ENCODE results near the gene RASSF8.

Gene RASSF8

DNA sequence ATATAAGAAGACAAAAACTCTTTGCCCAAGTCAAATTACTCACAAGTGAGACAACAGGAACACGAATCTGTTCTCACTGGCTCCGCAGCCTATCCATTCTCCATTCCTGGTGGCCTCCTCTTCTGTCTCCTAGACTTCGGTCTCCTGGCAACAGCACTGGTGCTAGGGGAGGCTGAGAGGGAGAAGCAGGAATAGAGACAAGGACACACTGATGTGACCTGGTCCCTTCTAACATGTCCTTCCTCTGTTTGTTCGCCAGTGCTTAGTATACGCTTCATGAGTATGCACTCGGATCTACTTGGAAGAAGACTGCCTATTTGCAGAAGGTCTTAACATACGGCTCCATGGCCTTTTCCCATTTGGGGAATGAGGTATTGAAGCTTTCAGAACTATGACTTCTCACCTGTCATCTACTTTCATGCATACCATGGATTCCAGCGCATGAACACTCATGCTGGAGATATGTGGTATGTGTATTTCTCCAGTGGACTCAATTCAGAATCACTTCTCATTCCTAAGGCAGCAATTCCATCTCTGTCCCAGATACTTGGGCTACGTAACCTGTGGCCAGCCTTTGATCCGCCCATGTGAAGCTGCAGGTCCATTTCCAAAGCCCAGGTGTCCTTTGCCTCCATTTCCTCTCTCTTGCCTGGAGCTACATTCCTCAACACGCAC is 132.5 kb downstream of the RASSF8 start:
- H3K9me3 Mint-ChIP-seq: no peaks in the 10 kb centered on the region
- intact Hi-C loops (cut with micrococcal nuclease): loop anchor here (10.0 kb wide), 1 partner anchor 434 kb away; no protein-coding TSS in a partner anchor
- H3K4me1 Mint-ChIP-seq (ENCODE audit: low read depth): peaks cover 8% of the 10 kb centered on the region
- no peak overlapping the region for H3K27ac Mint-ChIP-seq
- H3K36me3 Mint-ChIP-seq (ENCODE audit: low read depth): no peaks in the 10 kb centered on the region
- H3K4me3 Mint-ChIP-seq: no peak overlapping the region
- no peaks in the 10 kb centered on the region for H3K27me3 Mint-ChIP-seq

DNA sequence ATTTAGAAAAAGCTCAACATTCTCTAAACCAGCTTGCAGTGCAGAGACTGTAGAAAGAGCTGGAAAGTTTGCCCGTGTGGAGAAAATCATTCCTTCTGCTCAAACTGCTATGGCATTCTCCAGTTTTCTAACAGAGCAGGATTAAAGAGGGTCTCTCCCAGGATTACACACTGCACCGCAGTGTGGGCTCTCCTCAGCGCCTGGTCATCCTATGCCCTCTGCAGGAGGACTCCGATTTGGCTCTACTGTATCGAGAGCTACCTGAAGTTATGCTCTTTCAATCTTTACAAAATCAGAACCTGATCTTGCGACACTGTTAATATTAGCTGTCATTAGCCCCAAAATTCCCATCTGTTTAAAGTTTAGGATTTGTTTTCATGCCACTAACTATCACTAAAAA is 133.3 kb downstream of the RASSF8 start:
- intact Hi-C loops (cut with micrococcal nuclease): loop anchor here (10.0 kb wide), 1 partner anchor 433 kb away; no protein-coding TSS in a partner anchor
- Mint-ChIP-seq H3K4me1 (ENCODE audit: low read depth) (peaks cover 3% of the 10 kb centered on the region), H3K4me3 (no peak overlapping the region), H3K9me3 (no peaks in the 10 kb centered on the region), H3K27ac (no peak overlapping the region), H3K27me3 (no peaks in the 10 kb centered on the region), H3K36me3 (ENCODE audit: low read depth) (no peaks in the 10 kb centered on the region)

DNA sequence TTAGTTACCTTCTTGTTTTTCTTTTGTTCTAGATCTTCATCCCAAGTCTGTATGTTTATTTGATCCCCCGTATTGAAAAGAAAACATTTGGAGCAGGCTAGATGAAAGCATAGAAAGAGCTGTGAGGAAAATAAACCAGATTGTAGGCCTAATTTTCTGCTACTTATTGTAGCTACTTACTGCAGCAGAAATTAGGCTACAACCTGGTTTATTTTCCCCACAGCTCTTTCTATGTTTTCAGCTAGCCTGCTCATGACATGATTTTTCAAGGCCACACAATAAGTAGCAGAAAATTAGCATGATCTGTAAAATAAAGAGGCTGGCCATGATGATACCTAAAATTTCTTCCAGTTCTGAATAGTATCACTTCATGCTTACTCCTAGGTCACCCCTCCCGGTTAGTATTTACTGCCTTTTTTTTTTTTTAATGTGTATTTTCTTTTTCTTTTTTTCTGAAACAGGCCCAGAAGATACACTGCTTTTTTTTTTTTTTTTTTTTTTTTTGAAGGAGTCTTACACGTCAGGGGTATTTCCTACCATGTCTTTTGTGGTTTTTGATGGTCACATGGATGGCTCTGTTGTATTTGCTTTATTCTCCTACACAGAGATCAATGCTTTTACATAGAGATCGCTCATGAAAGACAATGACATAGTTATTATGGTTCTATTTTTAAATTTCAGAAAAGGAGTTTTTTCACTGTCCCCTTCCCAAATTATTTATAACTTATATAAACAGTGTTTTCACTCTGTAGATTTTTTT is 134.0 kb downstream of the RASSF8 start:
- Mint-ChIP-seq H3K27ac (no peak overlapping the region), H3K36me3 (ENCODE audit: low read depth) (no peaks in the 10 kb centered on the region), H3K9me3 (no peaks in the 10 kb centered on the region), H3K4me1 (ENCODE audit: low read depth) (no peaks in the 10 kb centered on the region), H3K4me3 (no peak overlapping the region), H3K27me3 (no peaks in the 10 kb centered on the region)
- intact Hi-C loops (cut with micrococcal nuclease): loop anchor here (10.0 kb wide), 1 partner anchor 432 kb away; no protein-coding TSS in a partner anchor

DNA sequence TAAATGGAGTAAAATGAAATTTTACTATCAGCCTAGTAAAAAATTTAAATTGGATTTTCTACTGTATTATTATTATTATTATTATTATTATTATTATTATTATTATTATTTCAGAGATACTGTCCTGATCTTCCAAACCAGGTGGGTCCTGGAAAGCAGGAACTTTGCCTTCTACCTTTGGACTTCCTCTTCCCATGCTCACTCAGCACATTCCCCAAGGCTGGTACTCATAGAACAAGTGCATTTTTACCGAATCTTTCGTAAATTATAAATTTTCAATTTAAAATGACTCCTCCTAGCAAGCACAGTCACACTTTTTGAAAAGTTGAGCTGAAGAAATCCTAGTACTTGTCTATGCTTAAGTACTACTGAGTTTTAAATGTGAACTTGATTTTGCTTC is 136.7 kb downstream of the RASSF8 start:
- Mint-ChIP-seq H3K36me3 (ENCODE audit: low read depth) (no peaks in the 10 kb centered on the region), H3K4me3 (no peak overlapping the region), H3K9me3 (no peaks in the 10 kb centered on the region), H3K27ac (no peak overlapping the region), H3K27me3 (no peaks in the 10 kb centered on the region), H3K4me1 (ENCODE audit: low read depth) (no peaks in the 10 kb centered on the region)
- intact Hi-C loops (cut with micrococcal nuclease): loop anchor here (5.0 to 10.0 kb wide), 2 partner anchors 430 to 557 kb away; no protein-coding TSS in a partner anchor

DNA sequence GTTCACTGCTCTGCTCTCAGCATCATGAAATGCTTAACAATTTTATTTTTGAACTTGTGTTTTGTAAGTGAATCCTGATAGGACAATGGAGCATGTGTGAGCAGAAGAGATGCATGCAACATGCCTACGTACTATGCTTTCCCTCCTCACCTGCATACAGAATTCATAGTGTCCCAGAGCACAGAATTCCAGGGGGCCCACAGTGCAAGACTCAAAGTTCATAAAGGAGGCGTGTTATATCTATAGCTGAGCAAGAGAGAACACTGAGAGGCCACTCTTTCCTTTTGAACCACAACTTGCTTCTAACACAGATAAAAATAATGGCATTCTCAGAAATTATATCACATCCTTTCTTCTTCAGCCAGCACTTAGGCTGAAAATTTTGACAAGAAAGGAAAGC is 137.6 kb downstream of the RASSF8 start:
- H3K27me3 Mint-ChIP-seq: no peaks in the 10 kb centered on the region
- intact Hi-C loops (cut with micrococcal nuclease): loop anchor here (5.0 to 10.0 kb wide), 2 partner anchors 429 to 556 kb away; no protein-coding TSS in a partner anchor
- no peak overlapping the region for H3K27ac Mint-ChIP-seq
- no peaks in the 10 kb centered on the region for H3K4me1 Mint-ChIP-seq (ENCODE audit: low read depth)
- H3K36me3 Mint-ChIP-seq (ENCODE audit: low read depth): no peaks in the 10 kb centered on the region
- H3K4me3 Mint-ChIP-seq: no peak overlapping the region
- no peaks in the 10 kb centered on the region for H3K9me3 Mint-ChIP-seq

DNA sequence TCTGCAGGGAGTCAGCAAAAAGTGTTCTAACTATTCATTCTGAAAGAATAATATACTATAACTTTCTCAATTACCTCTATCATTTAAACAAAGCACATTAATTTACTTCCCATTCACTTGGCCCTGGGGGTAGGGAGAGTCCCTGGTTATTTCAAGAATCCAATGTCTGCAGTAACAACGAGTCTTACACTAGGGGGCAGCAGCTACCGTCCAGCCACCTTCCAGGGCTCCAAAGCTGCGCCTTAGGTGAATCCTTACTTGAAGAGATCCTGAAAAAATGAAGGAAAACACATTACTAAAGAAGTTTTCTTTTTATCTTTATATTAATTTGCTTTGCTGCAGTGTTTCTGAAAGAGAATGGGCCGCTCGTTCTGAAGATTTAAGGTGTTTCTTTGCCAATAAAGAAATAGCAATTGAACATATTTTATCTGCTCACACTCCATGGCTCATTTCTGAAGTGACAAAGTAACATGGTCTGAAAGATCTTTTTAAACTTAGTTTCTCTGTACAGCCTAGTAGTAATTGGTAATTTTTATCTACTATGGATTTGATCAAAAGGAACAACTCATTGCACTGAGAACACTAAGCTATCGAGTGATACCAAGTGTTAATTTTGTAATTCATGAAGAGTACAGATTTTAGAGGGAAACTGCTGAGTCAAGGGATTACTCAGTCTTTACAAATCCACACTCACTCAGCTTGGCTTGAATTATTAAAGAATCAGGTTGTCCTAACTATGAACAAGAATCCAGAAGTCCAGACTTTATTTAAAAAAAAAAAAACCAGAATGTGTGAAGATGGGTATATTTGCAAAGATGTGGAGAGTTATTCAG is 138.8 kb downstream of the RASSF8 start:
- H3K36me3 Mint-ChIP-seq (ENCODE audit: low read depth): no peaks in the 10 kb centered on the region
- peaks cover 1% of the 10 kb centered on the region for H3K27me3 Mint-ChIP-seq
- no peaks in the 10 kb centered on the region for H3K4me1 Mint-ChIP-seq (ENCODE audit: low read depth)
- intact Hi-C loops (cut with micrococcal nuclease): loop anchor here (5.0 to 10.0 kb wide), 2 partner anchors 428 to 555 kb away; no protein-coding TSS in a partner anchor
- no peak overlapping the region for H3K27ac Mint-ChIP-seq
- no peak overlapping the region for H3K4me3 Mint-ChIP-seq
- no peaks in the 10 kb centered on the region for H3K9me3 Mint-ChIP-seq

DNA sequence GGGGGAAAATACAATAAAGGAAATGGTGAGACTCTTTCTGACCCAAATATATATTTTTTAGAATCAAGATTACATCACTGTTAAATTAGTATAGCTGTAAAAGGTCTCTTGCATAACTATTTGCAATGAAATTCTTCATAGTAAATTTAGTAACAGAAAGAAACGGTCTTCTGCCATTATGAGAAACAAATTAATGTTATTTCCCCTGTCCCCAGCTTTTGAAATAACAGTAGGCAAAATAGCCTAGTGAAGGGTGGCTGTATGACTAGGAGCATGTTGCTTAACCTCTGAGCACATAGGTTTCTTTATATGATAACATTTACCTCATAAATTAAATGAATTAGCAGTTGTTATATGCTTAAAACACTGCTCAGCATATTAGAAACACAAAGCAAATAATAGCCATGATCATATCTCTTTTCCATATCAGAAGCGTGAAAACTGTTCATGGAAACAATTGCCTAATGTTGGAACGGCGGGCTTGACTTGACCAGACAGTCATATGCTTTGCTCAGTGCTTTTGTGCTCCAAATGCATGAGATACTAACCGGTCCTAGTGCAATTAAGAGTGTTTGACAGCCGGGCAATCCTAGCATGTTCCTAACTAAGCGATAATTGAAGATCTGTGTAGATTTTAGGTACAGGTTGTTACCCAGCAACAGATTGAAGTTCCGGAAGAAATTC is 142.3 kb downstream of the RASSF8 start:
- Mint-ChIP-seq H3K4me3 (no peak overlapping the region), H3K4me1 (ENCODE audit: low read depth) (peaks cover 5% of the 10 kb centered on the region), H3K27me3 (peaks cover 3% of the 10 kb centered on the region), H3K36me3 (ENCODE audit: low read depth) (no peaks in the 10 kb centered on the region), H3K9me3 (no peaks in the 10 kb centered on the region), H3K27ac (no peak overlapping the region)
- intact Hi-C loops (cut with micrococcal nuclease): no loop called here

DNA sequence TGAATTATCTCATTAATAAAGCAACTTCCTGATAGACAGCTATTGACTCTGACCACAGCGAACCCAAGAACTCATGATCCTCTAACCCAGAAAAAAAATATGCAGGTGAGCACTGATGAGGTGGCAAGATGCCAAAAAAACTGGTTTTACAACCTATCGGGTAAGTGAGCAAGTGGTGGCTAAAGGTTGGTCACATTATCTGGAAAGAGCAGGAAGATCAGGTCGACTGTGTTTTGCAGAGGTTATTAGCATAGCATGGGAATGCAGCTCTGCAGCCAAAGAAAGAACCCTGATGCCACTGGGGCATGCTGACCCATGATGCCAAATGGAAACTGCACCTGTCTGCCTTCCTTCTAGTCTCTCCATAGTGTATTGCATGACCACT is 142.9 kb downstream of the RASSF8 start:
- intact Hi-C loops (cut with micrococcal nuclease): no loop called here
- Mint-ChIP-seq H3K27ac (no peak overlapping the region), H3K4me1 (ENCODE audit: low read depth) (peaks cover 5% of the 10 kb centered on the region), H3K36me3 (ENCODE audit: low read depth) (no peaks in the 10 kb centered on the region), H3K9me3 (no peaks in the 10 kb centered on the region), H3K27me3 (peaks cover 3% of the 10 kb centered on the region), H3K4me3 (no peak overlapping the region)

DNA sequence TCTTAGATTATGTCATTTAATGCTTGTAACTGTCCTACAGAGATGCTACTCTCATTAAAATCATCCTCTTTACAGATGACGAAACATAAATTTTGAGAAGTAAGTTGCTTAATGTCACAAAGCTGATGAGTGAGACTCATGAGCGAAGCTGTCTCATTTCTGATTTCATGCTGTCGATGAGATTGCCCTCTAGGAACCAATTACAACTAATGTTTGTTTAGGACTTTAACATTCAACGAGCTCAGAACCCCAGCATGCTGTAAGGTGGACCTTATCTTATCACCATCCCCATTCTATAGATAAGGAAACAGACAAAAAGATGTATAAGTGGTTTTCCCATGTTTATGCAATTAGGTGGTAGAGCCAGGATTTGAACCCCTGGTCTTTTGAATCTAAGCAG is 143.3 kb downstream of the RASSF8 start:
- H3K9me3 Mint-ChIP-seq: no peaks in the 10 kb centered on the region
- no peaks in the 10 kb centered on the region for H3K36me3 Mint-ChIP-seq (ENCODE audit: low read depth)
- intact Hi-C loops (cut with micrococcal nuclease): no loop called here

DNA sequence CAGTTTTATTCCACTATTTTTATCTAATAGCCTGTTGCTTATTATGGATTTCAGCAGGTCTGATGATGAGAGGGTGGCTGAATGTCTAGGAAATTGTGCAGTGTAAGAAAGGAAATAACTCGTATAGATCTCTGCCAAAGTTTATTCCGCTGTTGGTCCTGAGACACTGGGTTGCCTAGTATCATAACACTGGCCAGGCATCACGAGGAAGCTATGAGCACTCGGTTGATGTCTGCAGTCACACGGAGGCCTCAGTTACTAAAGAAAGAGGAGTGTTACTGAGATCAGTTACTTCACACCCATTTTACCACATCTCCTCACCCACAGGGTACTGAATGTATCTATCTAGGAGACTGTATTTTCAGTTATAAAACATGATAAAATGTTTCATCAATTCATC is 144.5 kb downstream of the RASSF8 start:
- Mint-ChIP-seq H3K36me3 (ENCODE audit: low read depth) (no peaks in the 10 kb centered on the region), H3K9me3 (no peaks in the 10 kb centered on the region)

More for the DNA sequence above, 143.3 kb downstream of the RASSF8 start:
- H3K27ac Mint-ChIP-seq: no peak overlapping the region
- H3K4me1 Mint-ChIP-seq (ENCODE audit: low read depth): peaks cover 5% of the 10 kb centered on the region
- peaks cover 4% of the 10 kb centered on the region for H3K27me3 Mint-ChIP-seq
- H3K4me3 Mint-ChIP-seq: no peak overlapping the region

DNA sequence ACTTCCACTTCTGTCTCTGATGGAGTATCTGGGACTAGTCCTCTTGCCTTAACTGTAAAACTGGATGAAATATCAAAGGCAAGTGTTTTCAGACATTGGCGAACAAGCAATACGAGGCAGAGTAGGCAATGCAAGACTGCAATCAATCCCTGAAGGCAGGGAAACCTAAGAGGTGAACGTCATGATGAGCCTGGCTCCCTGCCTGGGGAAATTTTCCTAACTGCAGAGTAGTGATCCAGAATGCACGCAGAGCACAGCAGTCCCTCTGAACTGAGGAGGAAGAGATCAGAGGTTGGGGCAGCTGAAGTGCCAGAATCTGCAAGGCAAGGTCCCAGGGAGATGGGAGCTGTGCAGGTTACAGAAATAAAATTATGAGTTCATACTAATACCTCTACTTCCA is 147.9 kb downstream of the RASSF8 start:
- no peak overlapping the region for H3K27ac Mint-ChIP-seq
- intact Hi-C loops (cut with micrococcal nuclease): no loop called here
- H3K4me3 Mint-ChIP-seq: no peak overlapping the region
- peaks cover 5% of the 10 kb centered on the region for H3K4me1 Mint-ChIP-seq (ENCODE audit: low read depth)
- no peaks in the 10 kb centered on the region for H3K36me3 Mint-ChIP-seq (ENCODE audit: low read depth)
- H3K27me3 Mint-ChIP-seq: peaks cover 14% of the 10 kb centered on the region
- H3K9me3 Mint-ChIP-seq: no peaks in the 10 kb centered on the region

More for the DNA sequence above, 144.5 kb downstream of the RASSF8 start:
- Mint-ChIP-seq H3K27ac (no peak overlapping the region), H3K27me3 (peaks cover 4% of the 10 kb centered on the region), H3K4me3 (no peak overlapping the region), H3K4me1 (ENCODE audit: low read depth) (peaks cover 5% of the 10 kb centered on the region)
- intact Hi-C loops (cut with micrococcal nuclease): no loop called here

DNA sequence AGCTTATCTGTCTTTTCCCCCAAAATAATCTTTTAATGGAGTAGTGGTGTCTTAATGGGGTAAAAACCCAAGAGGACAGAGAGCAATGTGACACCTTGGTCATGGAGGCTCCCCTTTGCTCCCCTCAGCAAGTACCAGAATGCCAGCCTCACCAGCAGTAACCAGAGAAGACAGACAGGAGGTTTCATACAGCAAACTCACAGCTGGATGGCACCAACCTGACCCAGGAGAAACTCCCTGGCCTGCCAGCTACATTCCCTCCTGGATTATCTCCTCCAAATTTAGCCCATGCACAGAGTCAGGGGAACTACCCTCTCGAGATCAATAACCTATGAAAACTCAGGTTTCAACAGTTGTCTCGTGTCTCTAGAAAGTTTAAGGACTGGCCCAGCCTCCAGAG is 150.4 kb downstream of the RASSF8 start:
- Mint-ChIP-seq H3K27me3 (peaks cover 25% of the 10 kb centered on the region), H3K36me3 (ENCODE audit: low read depth) (no peaks in the 10 kb centered on the region), H3K9me3 (no peaks in the 10 kb centered on the region), H3K4me3 (no peak overlapping the region), H3K27ac (no peak overlapping the region), H3K4me1 (ENCODE audit: low read depth) (peaks cover 10% of the 10 kb centered on the region)
- intact Hi-C loops (cut with micrococcal nuclease): no loop called here

DNA sequence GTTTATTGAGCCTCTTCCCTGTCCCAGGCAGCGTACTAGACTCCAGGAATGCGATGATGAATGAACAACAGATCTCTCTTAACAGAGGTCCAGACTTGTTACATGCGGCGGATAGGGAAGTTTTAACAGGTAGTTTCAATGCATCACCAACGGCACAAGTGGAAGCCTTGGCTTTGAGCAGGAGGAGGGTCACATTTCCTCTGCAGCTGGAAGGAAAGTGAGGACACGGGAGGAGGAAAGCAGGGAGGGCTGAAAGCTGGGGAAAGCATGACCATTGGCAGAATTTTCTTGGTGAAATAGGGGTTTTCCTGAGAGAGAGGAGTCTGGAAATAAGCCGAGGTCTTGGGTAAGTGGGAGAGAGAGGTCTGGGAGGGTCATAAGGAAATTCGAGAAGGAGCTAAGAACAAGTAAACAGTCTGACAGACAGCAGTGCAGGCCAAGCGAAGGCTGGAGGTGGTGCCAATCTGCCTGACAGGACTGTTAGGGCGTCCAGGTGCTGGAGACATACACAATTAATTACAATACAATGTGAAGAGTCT is 150.9 kb downstream of the RASSF8 start:
- Mint-ChIP-seq H3K9me3 (no peaks in the 10 kb centered on the region), H3K4me3 (no peak overlapping the region), H3K4me1 (ENCODE audit: low read depth) (peaks cover 10% of the 10 kb centered on the region), H3K27me3 (peaks cover 25% of the 10 kb centered on the region), H3K36me3 (ENCODE audit: low read depth) (no peaks in the 10 kb centered on the region), H3K27ac (no peak overlapping the region)
- intact Hi-C loops (cut with micrococcal nuclease): no loop called here

Data from dendritic cell treated with granulocyte-macrophage colony-stimulating factor and Interleukin-4, amounts not matched to agents 40 ng/mL and 50 ng/mL, for 4 days (primary cell).